Measurements from ENCODE around the gene PF4V1.

PF4V1 gene

DNA sequence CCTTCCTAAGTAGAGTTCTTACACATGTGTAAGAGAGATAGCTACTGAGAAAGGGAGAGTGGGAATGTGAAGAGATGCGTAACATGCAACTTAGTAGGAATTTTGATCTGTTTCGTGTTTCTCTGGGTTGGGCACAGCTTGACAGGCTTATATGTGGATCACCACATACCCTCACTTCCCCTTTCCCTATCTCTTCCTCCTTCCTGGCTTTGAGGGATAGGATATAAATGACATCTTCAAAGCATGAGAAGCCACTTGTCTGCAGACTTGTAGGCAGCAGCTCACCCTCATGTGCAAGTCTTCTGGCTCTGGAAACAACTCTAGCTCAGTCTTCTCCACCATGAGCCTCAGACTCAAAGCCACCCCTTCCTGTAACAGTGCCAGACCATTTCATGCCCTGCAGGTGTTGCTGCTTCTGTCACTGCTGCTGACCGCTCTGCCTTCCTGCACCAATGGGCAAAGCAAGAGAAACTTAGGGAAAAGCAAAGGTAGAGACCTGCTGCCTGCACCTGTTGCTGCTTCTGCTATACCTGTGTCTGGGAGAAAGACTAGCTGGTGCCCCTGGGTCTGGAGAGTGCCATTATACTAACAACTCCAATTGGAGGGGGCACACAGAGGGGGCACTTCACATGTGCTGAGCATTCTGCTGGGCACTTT, 5.4 kb upstream of the PF4V1 start:
- peak in 1 of 2 donors; percentile 23 for DNase-seq

DNA sequence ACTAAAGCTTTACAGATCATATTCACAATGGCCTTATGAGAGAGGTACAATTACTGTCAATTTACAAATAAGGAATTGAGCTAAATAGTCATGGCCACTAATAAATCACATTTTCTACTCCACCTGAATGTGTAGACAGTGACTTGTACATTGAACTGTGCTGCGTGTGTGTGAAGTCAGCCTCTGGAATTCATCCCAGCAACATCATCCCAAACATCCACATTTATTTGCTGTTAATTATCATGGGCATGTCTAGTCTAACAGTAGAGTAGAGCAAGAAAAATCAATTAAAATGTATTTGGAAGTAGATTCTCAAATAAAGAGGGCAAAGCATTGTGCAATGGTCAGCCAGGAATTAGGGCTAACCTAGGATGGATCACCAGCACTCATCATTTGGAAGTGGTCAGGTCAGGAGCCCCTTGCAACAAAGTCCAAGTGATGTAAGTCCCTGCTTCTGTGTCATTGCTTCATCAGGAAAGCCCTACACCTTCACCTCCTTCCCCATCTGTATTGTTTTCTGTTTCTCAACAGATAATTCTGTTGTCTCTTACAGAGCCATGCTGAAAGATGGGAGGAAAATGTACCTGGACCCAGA, 4.8 kb upstream of the PF4V1 start:
- DNase-seq, result no peak

DNA sequence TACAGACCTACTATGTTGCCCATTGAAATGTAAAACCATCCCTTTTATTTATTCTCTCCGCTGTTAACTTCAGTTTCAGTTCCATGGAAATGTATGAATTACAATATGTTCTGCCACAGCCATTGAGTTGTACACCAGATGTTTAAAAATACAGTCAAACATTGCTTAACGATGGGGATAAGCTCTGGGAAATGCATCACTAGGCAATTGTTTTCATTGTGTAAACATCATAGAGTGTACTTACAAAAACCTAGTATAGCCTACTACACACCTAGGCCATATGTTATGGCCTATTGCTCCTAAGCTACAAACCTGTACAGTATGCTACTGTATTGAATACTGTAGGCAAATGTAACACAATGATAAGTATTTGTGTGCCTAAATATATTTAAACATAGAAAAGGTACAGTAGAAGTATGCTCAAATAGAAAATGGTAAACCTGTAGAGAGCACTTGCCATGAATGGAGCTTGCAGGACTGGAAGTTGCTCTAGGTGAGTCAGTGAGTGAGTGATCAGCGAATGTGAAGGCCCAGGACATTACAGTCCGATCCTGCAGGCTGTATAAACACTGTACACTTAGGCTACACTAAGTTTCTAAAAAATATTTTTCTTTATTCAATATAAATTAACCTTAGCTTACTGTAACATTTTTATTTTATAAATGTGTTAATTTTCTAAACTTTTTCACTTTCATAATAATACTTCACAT, 2.7 kb upstream of the PF4V1 start:
- no peak for DNase-seq

DNA sequence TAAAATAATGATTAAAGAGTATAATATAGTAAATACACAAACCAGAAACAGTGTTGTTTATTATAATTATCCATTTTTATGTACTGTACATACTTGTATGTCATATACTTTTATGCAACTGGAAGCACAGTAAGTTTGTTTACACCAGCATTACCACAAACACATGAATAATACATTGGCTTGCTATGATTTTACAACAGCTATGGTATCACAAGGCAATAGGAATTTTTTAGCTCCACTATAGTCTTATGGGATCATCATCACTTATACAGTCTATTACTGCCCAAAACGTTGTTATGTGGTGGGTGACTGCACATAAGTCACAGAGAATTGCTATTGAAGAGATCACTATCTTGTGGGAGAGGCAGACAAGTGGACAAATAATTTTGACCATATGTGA, 1.8 kb upstream of the PF4V1 start:
- DNase-seq, result no peak

DNA sequence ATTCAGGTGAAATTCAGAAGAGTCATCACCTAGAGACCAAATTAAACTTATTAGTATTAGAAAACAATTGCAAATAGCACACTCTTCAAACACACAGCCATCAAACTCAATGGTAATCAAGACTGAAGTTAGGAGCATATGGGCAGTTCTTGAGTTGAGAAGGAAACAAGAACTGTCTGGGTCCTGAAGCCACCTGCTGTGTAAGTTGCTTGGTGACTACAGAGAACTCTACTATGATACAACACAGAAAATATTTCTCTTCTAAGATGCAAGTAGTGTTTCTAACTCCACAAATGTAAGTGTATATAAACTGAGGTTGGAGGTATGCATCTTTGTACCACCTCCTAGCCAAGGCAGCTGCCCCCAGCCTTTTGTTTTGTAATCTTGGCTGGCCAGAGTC, 325 bp upstream of the PF4V1 start:
- DNase-seq, result no peak

DNA sequence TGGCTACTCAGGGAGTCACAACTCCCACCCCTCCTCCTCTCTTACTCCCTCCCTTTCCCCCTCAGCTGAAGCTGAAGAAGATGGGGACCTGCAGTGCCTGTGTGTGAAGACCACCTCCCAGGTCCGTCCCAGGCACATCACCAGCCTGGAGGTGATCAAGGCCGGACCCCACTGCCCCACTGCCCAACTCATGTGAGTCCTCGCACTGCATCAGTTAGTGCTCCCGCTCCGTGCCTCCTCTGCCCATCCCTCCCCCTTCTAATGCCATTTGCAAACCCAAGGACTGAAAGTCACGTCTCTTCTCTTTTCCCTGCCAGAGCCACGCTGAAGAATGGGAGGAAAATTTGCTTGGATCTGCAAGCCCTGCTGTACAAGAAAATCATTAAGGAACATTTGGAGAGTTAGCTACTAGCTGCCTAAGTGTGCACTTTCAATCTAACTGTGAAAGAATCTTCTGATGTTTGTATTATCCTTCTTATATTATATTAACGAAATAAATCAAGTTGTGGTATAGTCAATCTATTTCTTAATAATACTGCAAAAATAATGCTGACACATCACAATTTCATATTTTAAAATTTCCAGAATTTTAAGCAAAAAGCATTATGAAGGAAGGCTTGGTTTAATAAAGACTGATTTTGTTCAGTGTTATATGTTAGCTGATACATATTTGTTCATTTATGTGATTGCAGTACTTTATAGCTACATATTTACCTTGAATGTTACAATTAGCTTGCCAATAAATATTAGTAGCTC, 800 bp downstream of the PF4V1 start:
- DNase-seq, result no peak

DNA sequence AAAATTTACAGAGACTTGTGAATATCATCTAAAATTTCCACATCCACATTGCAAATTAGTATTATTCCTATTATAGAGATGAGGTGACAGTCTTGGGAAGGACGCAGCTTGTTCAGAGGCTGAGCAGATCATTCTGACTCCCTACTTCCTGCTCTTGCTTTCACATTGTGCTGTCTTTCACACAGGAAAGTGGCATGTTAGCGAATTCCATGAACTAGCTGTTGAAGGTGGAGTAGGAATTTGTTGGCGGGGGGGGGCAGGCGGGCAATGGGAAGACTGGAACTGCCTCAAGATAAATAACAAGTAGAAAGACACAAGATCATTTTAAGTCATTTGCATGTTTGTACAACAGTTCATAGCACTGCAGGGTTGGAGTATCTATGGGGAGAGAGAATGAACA, 2.3 kb downstream of the PF4V1 start:
- no peak for DNase-seq

DNA sequence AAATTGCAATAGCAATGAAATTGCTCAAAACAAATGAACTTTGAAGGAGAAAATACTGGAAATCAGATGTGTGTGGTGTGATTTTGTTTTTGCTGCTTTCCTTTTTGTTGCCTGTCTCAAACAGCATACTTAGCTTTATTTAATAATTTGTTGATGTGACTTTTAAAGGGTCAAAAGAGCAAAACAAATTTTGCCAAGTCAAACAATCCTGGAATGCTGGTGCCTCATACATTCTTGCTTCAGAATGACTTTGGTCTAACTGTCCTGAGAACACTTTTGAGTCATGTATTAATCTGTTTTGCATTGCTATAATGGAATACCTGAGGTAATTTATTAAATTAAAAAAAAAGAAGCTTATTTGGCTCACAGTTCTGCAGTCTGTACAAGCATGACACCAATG, 3.4 kb downstream of the PF4V1 start:
- no peak for DNase-seq

DNA sequence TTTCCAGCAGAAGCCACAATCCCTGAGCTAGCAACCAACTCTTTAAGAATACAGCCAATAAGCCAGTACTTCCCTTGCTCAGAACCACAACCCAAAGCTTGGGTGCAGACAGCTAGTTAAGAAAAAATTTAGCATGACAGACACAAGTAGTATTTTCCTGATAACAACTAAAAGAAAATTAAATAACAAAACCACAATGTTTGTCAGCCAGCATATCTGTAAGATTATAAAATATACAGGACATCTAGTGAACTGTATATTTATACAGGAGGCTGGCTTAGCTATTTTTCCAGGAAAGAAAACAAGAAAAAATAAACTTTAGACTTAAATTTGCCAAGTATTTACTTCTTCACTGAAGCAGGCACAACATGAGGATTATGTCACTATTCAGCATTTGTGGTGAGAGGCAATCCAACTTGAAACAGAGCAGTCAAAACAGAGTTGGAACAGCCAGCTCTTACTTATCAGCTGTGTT, 6.6 kb downstream of the PF4V1 start:
- peak in 1 of 2 donors; percentile 28 for DNase-seq

DNA sequence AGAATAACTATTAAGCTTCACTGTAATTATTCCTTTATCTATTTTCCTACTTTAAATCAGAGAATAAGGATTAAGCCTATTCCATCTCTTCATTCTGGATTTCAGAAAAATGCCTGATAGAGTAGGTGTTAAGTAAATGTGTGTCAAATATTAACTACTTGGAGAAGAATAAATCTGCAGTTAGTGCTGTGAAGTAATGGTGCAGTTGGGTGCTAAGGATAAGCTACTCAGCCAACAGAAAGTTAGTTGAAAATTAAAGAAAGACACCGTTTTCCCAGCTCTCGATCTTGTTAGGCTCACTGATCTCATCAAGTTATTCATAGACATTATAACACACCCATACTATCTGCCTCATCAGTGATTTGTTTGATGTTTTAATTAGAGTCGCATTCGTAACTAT, 7.1 kb downstream of the PF4V1 start:
- no peak for DNase-seq

DNA sequence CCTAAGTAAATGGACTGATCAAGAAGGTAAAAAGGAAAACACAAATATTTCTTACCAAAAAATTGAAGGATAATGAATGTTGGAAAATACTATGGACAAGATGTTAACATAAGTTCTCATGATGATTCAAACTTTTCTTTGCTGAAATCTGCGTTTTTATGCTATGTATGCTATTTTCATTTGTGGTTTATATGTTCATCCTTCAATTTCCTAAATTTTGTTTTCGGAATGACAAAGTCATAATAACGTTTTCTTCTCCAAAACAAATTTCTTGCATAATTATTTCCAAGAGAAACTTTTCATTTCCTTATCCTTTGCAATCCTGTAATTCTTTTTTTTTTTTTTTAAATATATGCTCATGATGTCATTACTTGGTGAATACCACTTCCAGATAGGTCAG, 7.8 kb downstream of the PF4V1 start:
- no peak for DNase-seq

DNA sequence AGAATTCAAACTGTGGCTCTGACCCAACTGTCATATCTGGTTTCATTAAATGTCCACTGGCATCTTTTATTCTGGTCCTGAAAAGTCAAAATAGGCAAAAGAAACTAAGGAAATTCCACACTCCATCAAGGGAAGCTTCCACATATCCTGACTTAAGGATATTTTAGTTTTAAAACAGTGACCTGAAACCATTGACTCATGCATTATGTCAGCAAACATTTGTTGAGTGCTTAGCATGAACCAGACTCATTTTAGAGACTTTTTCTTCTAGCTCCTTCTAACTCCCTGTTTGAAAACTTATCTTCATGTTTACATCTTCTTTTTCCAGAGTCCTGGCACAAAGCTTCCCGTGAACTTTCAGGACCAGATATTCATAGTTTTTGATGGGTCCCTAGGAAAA, 9.2 kb downstream of the PF4V1 start:
- no peak for DNase-seq

DNA sequence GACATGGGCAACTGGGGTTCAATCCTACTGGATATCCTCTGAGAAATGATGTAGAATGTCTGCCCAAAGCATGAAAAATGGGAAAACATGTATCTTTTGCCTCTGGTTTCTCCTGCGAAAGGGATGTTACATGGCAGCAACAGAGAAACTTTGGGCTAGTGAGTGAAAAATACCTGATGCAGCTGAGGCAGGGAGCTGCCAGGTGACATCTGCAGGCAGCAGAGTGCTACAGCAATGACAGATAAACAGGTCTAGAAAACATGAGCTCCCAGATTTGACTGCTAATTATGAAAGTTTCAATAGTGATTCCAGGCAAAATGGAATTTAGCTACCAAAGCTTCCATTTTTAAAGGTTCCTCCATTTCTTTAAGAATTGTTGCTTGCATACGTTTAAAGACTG, 11.3 kb downstream of the PF4V1 start:
- no peak for DNase-seq

DNA sequence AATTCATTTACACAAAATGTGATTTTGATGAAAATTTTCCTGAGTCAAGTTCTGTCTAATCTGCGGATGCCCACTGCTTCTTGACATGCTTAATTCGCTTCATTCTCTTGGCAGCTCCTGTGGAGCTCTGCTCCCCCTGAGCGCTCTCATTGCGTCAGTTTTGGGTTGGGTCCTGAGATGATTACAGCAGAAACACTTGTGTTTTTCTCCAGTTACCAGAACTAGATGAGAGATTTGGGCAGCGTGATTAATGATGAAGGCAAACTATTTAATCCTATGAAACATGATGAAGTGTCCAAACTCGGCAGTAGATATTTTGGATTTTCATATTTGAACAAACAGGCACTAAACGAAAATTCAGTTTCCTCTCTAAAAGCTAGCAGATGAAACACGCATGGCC, 11.9 kb downstream of the PF4V1 start:
- no peak for DNase-seq

DNA sequence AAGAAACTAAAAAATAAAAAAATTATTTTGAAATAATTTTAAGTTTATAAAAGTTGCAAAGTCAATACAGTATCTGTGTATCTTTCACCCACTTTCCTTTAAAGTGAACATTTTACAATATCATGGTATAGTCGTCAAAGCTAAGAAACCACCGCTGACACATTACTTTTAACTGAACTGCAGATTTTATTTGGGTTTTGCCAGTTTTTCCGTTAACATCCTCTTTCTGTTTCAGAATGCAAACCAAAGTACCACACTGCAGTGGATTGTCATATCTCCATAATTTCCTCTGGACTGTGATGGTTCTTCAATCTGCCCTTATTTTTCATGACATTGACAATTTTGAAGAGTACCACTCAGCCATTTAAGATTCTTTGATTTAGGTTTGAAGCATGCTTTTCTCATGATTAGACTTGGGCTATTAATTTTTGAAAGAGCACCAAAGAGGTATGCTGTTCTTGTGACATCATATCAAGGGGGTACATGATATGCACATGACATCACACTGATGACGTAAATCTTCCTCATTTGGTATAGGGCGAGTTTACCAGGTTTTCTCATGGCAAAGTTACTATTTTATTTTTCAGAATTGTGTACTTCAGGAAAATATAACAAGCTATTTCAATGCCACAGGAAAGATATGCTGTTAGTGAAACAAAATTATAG, 12.5 kb downstream of the PF4V1 start:
- no peak for DNase-seq

DNA sequence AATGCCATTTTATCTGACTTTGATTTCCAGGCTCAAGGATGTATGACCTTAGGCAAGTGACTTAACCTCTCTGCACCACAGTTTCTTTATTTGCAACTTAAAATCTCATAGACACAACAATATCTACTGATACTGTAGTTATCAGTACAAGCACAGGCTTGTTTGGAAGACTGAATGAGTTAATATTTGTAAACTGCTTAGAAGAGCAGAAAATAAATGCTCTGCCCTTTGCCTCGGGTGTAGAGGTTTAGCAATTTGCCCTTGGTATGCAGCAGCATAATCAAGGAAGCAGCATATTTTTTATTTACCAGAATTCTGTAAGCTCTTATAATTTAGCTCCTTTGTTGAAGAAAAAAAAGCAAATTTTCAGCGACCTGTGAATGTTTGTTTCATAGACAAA, 13.2 kb downstream of the PF4V1 start:
- DNase-seq, result no peak

DNA sequence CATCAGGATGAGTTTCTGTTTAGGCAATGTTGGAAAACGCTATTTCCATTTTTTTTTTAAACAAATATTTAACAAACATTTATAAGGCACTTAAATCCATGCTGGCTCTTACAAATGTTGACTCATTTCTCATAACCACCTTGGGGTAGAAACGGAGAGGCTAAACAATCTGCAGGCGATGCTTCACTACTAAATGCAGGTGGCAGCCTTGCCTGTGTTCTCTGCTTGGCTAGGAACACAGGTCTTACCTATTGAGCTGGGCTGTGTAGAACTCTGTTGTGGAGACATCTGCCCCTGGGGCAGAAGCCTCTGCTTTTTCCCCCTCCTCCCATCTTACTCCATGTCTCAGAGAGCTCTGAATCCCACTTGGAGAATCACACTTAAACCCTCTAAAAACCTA, 14.7 kb downstream of the PF4V1 start:
- no peak for DNase-seq

DNA sequence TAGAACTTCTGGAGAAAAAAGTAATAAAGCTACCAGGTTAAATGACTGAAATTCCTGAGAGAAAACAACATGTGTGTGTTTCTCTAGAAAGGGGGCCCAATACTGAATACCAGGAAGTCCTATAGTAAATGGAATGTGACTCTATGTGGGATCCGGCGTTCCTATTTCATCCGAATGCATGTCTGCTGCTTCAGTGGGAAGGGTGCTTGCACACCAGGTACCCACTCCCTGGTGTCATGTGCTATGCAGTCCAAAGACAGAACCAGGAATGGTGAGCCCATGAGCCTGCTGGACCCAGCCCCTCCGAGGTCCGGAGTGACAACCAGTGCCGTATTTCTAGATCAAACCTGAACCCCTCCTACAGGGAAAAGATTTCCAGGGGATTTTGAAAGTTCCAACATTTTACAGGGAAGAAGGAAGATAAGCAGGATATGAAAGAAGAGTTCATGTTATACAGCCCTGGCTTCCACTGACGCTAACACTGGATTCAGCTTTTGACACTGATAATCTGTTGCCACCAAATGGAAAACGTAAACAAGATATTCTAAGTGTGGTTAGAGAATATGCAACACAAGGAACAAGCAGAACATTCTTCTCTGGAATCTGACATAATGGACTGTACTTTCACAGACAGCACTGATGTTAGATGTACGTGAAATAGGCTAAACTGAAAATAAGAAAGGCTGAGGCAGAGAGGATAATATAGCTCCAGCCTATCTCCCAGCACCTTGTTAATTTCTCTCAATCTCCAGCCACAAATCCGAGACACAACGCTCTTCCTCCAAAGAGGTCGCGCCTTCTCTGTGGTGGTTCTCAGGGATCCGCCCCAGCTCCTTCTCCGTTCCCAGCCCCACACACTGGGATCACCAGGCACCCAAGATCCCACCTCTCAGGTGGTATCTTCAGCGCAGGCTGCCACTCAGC, 15.4 kb downstream of the PF4V1 start:
- no peak for DNase-seq

DNA sequence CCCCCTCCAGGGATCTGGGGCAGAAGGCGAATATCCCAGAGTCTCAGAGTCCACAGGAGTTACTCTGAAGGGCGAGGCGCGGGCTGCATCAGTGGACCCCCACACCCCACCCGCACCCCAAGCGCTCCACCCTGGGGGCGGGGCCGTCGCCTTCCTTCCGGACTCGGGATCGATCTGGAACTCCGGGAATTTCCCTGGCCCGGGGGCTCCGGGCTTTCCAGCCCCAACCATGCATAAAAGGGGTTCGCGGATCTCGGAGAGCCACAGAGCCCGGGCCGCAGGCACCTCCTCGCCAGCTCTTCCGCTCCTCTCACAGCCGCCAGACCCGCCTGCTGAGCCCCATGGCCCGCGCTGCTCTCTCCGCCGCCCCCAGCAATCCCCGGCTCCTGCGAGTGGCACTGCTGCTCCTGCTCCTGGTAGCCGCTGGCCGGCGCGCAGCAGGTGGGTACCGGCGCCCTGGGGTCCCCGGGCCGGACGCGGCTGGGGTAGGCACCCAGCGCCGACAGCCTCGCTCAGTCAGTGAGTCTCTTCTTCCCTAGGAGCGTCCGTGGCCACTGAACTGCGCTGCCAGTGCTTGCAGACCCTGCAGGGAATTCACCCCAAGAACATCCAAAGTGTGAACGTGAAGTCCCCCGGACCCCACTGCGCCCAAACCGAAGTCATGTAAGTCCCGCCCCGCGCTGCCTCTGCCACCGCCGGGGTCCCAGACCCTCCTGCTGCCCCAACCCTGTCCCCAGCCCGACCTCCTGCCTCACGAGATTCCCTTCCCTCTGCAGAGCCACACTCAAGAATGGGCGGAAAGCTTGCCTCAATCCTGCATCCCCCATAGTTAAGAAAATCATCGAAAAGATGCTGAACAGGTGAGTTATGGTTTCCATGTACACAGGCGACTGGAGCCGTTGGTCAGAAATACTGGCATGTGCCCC, 16.3 kb downstream of the PF4V1 start, which contains the start of gene CXCL1:
CXCL1 (plus strand) TSS at position 264 of the 926 bp plus-strand sequence; CDS start at position 342, 78 bp downstream.
- DNase-seq, result peak; percentile 42 to 77

DNA sequence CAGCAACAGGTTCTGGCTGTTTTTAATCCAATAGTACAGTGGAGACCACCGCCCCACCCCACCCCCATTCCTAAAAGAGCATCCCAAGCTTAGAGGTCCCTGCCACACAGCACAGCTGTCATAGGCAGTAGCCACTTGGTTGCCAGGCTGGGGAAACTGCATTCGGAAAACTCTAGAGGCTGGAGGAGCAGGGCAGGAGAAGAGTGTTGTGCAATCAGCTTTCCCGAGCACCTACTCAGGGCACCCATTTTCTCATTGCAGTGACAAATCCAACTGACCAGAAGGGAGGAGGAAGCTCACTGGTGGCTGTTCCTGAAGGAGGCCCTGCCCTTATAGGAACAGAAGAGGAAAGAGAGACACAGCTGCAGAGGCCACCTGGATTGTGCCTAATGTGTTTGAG, 17.2 kb downstream of the PF4V1 start:
- no peak for DNase-seq

DNA sequence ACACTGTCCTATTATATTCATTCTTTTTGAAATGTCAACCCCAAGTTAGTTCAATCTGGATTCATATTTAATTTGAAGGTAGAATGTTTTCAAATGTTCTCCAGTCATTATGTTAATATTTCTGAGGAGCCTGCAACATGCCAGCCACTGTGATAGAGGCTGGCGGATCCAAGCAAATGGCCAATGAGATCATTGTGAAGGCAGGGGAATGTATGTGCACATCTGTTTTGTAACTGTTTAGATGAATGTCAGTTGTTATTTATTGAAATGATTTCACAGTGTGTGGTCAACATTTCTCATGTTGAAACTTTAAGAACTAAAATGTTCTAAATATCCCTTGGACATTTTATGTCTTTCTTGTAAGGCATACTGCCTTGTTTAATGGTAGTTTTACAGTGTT, 17.7 kb downstream of the PF4V1 start:
- DNase-seq, result no peak

All from bone marrow (tissue), 2 donors.